Stimulated activated CD4-positive, alpha-beta T cell treated with anti-CD3 and anti-CD28 coated beads, Interleukin-2, amount 100 ng/mL, for 48 hours (primary cell): ENCODE data around the gene NELFB.
A peak's percentile ranks its signal among the peaks of the same experiment; 100 is the strongest.

Experiments
- DNase-seq, 2 donors: peaks; one replicate each; pipeline ENCODE4 v3.0.0-alpha.2; 2020

The NELFB gene

DNA sequence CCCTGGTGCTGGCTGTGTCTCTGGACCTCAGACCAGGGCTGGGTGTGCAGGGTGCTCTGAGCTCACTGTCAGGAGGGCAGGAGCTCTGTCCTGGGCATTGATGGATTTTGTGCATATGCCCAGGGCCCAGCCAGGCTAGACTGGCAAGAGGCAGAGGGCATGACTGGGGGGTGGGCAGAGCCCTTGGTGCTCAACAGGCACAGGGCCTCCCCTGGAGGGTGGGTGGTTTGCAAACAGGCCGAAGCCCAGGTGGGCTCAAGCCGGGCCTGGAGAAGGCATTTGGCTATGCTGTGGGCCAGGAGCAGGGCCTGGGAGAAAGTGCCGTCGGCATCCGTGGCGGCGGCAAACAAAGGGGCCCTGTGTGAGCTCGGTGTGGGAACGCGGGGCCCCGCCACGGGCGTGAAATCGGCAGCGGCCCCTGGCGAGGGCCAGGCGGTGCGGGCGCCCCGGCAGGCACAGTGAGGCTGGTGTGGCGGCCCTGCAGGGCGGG lies 48.8 kb downstream of the NELFB start:
- DNase-seq, result no peak

- DNase-seq, result no peak
Observed at GRCh38 chr9:137304383-137305059, 49.4 kb downstream of the NELFB start.

DNA sequence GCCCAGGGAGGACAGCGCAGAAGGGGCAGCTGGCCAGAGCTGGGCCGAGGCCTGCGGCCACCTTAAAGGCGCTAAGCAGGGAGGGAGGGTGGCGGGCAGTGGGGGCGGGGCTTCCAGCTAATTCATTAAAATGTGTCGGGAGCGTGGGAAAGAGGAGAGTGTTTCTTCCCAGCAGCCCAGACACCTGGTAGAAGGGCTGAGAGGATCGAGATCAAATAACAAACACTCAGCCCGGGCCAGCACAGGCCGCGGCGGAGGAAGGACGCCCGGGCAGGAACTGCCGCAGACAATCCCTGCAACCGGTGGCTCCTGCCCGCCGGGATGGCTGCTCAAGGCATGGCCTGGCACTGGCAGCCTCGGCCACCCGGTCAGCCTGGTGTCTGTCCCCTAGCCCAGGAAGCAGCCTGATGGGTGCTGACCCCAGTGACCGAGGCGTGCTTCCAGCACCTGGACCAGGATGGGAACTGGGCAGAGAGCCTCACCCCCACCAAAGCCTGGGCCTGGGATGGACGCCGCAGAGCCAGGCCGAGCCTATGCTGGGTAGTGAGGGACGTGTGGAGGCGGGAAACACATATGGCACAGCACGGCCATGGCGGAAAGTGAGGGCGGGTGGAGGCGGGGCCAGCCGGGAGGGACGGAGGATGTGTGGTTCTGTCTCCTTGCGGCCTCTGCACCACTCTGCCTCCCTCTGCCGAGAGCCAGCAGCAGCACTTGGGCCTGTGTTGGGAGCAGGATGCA lies 50.1 kb downstream of the NELFB start:
- peak; percentile 49 to 63 for DNase-seq

DNA sequence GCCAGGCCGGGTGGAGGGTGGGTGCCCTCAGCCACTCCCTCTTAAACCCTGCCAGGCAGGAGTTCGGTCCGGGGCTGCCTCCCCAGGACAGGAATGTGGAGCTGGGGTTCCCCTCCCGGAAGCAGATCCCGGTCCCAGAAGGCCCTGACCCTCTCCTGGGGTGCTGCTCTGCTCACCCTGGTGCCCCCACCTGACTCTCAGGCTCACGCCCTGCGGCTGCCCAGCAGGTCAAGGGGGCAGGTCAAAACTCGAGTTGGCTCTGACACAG lies 50.6 kb downstream of the NELFB start:
- no peak for DNase-seq

DNA sequence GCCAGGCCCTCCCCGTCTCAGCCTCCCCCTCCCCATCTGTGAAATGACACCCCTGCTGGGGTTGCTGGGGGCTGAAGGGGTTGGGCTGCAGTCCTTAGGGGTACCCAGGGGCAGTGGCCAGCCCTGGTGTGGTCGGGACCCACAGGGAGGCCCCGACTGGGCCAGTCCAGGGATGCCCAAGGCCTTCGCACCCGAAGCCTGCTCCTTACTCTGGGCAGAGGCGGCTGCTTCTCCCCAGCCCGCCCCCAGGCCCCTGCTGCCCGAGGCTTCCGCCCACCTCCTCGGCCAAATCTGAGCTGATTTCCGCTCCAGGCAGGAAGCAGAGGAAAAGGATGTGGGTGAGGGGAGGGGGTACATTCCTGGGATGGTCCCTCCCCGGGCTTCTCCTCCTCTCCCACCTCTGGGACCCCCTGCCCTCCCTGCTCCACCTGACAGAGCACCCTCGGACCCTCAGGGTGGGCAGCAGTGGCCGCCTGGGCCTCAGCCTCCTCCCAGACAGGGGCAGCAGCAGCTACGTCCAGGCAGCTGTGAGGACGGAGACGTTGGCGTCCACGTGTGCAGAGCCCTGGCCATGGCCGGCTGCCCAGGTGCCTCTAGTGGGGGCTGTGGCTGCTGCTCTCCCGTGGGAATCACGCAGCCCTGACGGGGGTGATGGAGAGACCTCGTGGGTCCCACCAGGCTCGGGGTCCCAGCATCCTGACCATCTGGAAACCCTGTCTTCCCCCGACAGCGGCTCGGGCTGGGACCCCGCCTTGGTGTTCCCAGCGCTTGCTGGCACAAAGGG lies 51.1 kb downstream of the NELFB start:
- no peak for DNase-seq

GRCh38 chr9:137306850-137307254 lies 51.7 kb downstream of the NELFB start:
- DNase-seq, result no peak

DNA sequence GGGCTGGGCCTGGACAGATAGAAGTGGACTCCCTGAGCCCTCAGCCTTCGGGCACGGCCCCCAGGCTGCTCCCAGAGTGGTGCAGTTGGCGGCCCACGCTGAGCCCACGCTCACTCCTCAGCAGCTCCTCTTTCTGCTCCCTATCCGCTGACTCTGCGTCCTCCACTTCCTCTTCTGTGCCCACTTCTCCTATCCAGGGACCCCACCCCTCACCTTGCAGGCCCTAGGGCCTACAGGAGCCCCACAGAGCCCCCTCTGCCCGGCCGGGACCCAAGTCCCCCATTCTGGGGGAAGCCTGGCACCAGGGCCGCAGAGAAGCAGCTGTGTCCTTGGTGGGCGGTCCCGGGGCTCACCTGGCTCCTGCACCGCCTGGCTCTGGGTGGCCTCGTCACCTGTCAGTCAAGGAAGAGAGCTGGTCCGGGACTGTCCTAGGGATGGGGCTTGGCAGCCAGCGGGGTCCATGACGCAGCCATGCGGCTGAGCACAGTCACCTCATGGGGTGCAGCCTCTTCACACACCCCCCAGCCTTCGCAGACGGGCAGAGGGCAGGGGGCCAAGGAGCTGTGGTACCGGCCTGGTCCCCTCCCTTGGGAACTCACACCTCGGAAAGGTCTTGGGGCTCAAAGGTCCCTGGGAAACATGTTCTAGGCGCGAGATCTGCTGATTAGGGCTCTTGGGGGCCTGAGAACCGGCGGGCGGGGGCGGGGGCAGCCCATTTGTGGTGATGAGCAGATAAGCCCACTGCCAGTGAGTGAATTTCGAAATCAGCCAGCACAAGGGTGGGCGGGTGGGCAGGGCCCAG lies 52.3 kb downstream of the NELFB start:
- DNase-seq, result no peak

DNA sequence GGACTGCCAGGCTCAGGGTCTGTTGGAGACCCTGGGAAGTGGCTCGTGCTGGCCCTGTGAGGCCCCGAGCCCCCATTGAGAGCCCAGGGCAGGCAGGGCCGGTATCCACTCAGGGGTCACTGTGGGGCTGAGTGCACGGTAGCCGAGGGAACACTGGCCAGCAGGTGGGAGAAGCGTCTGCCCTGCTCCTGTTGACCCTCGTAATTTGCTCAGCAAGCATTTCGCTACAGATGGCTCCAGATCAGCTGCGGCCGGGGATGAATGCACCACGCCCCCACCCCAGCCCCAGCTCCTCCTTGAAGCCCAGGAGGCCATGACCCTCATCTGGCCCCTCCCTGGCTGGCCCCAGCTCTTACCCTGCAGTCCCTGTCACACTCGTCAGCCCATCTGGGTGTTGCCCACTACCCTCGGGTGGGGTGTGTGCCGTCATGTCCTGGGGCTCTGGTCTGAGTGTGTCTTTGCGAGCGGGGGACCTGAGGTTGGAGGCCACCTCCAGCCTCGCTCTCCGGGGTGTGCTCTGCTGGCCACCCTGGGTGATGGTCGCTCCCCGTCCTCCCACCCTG lies 53.0 kb downstream of the NELFB start:
- no peak for DNase-seq

GRCh38 chr9:137309368-137310188 lies 54.5 kb downstream of the NELFB start:
- no peak for DNase-seq

GRCh38 chr9:137310189-137311052 lies 55.3 kb downstream of the NELFB start:
- no peak for DNase-seq

DNA sequence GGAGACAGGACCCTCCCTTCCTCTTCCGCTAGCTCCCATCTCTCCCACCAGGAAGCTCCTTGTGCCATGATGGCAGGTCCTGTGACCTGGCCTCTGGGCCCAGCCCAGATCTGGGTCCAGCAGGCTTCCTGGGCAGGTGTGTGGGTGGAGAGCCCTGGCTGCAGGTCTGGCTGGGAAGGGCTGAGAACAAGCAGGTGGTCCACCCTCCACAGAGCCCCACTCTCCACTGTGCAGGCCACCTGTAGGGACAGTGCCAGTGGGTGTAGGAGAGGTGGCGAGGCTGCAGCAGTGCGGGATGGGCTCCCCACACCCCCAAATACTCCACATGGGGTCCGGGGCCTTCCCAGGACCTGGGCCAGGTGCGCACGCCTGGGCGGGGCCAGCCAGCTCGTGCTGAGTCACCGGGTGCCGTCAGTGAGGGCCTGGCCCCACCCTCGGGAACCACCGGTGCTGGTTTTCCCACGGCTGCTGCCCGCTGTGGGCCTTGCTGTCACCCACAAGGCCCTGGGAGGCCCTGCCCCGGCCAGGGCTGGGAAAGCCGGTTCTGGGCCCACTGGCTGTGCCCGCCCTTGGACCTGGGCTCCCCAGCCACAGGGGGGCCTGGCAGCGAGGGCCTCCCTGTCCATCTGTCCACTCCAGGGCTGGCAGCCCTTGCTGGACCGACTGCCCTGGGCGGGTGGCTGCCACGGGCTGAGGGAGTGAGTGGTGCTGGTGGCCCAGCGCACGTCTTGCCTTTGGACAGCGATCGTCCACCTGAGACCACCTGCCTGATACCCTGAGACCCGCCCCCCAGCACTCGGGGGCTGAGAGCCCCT lies 56.3 kb downstream of the NELFB start:
- DNase-seq, result no peak

GRCh38 chr9:137311986-137312851 lies 57.1 kb downstream of the NELFB start:
- no peak for DNase-seq

- DNase-seq, result no peak
Observed at GRCh38 chr9:137312852-137313325, 57.8 kb downstream of the NELFB start.

- no peak for DNase-seq
Observed at GRCh38 chr9:137313326-137313936, 58.3 kb downstream of the NELFB start.

- no peak for DNase-seq
Observed at GRCh38 chr9:137313956-137314560, 58.9 kb downstream of the NELFB start.

GRCh38 chr9:137314561-137315560 lies 59.7 kb downstream of the NELFB start:
- no peak for DNase-seq
